Measurements from ENCODE around the gene CELF4. TPM values are rescaled to one million over a fixed set of nuclear protein-coding genes. Genes with fewer than 3 reads are reported as not detected.

The CELF4 gene
- total RNA-seq, 1 experiment from 2014 or later, result 0.11 TPM

DNA sequence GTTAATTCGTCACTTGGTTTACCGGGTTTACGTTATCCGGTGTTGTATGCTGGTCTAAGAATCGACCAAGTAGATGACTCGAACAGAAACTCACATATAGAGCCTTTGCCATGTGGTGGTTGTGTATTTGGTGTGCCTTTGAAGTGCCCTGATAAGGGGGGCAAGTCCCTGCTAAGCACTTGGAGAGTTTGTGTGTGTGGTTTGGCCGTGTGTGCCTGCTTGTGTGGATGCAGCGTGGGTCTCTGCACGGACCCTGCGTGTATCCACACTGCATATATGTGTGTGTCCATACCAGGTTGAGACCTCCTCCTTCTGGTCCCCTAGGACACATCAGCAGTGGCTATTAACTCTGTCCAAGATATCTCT is 2.4 kb upstream of the CELF4 start:
- CTCF ChIA-PET, result no interaction called here
- TF ChIP-seq, protein P1, sequence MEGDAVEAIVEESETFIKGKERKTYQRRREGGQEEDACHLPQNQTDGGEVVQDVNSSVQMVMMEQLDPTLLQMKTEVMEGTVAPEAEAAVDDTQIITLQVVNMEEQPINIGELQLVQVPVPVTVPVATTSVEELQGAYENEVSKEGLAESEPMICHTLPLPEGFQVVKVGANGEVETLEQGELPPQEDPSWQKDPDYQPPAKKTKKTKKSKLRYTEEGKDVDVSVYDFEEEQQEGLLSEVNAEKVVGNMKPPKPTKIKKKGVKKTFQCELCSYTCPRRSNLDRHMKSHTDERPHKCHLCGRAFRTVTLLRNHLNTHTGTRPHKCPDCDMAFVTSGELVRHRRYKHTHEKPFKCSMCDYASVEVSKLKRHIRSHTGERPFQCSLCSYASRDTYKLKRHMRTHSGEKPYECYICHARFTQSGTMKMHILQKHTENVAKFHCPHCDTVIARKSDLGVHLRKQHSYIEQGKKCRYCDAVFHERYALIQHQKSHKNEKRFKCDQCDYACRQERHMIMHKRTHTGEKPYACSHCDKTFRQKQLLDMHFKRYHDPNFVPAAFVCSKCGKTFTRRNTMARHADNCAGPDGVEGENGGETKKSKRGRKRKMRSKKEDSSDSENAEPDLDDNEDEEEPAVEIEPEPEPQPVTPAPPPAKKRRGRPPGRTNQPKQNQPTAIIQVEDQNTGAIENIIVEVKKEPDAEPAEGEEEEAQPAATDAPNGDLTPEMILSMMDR (IDR thresholded peaks at IDR 0.05; ENCODE audit: insufficient read depth in 1 of 2, low read depth in 1 of 2, low read length in 1 of 2, severe bottlenecking in 1 of 2, unreplicated experiment in 1 of 2), result no peak
- no peak for DNase-seq
- H3K36me3 ChIP-seq (ENCODE audit: control insufficient read depth, insufficient read depth, low read length), result no peaks in the 10 kb centered on the region
- no peaks in the 10 kb centered on the region for H3K4me1 ChIP-seq
- intact Hi-C loops (cut with micrococcal nuclease; ENCODE audit: unreplicated experiment), result no loop called here
- POLR2A ChIA-PET, result no interaction called here
- no peak overlapping the region for H3K4me3 Mint-ChIP-seq (ENCODE audit: unreplicated experiment)
- H3K27ac Mint-ChIP-seq (ENCODE audit: unreplicated experiment), result no peak overlapping the region
- no peaks in the 10 kb centered on the region for H3K9me3 Mint-ChIP-seq (ENCODE audit: unreplicated experiment)
- H3K9me3 ChIP-seq, result no peaks in the 10 kb centered on the region
- peaks cover 8% of the 10 kb centered on the region for H3K27me3 Mint-ChIP-seq (ENCODE audit: insufficient read depth, unreplicated experiment)
- no peaks in the 10 kb centered on the region for H3K27me3 ChIP-seq (replicated peaks; ENCODE audit: control insufficient read depth, insufficient read depth, low read length)
- no TSS peak for BruUV-seq (replicated peaks)
- H3K4me1 Mint-ChIP-seq (ENCODE audit: low read depth, unreplicated experiment), result no peaks in the 10 kb centered on the region
- no peaks in the 10 kb centered on the region for H3K36me3 Mint-ChIP-seq (ENCODE audit: insufficient read depth, unreplicated experiment)
- no peak overlapping the region for H3K4me3 ChIP-seq (ENCODE audit: low read depth, low read length)

DNA sequence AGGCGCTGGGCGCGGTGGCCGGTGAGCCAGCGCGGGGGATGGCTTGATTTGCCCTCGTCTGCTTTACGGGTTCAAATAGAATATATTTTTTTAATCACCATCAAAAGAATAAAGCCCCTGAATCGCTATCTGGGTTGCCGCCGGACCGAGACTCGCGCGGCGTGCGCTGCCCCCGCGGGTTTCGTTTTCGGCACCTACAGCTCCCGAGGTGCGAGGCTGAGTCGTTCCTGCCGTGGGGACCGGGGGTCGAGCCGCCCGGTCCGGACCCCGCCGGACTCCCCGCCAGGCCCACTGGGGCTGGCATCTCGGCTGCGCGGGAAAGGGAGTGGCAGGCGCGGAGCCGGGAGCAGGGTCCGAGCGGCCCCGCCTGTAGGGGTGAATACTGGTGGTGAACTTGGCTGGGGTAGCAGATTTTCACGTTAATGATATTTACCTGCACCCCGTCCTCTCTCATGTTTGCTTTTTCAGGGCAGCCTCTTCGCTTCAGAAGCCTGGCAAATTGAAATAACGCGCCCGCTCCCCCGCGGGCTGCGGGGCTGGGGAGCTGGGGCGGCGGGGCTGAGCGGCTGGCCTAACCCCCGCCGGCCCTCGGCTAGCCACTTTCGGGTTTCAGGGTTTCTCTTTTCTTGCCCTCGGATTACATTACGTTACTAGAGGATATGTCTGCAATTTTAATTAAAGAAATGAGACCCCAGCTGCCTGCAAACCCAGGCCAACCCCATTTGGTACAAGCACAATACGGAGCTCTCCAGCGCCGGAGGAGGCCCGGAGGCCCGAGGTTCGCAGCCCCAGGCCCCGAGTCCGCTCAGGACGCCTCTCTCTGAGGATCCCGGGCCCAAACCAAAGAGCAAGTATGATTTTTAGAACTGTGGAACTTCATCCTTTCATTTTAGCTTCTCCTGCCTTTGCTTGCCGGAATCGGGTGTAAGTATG is 1.7 kb upstream of the CELF4 start:
- Histone ChIP-seq H3K4me1 (no peaks in the 10 kb centered on the region), H3K27me3 (replicated peaks; ENCODE audit: control insufficient read depth, insufficient read depth, low read length) (no peaks in the 10 kb centered on the region), H3K36me3 (ENCODE audit: control insufficient read depth, insufficient read depth, low read length) (no peaks in the 10 kb centered on the region), H3K9me3 (no peaks in the 10 kb centered on the region), H3K4me3 (ENCODE audit: low read depth, low read length) (no peak overlapping the region)
- POLR2A ChIA-PET, result no interaction called here
- no peak overlapping the region for H3K4me3 Mint-ChIP-seq (ENCODE audit: unreplicated experiment)
- no peaks in the 10 kb centered on the region for H3K9me3 Mint-ChIP-seq (ENCODE audit: unreplicated experiment)
- H3K27me3 Mint-ChIP-seq (ENCODE audit: insufficient read depth, unreplicated experiment), result peaks cover 8% of the 10 kb centered on the region
- DNase-seq, result no peak
- TF ChIP-seq, protein P1 (IDR thresholded peaks at IDR 0.05; ENCODE audit: insufficient read depth in 1 of 2, low read depth in 1 of 2, low read length in 1 of 2, severe bottlenecking in 1 of 2, unreplicated experiment in 1 of 2), result no peak
- no peak overlapping the region for H3K27ac Mint-ChIP-seq (ENCODE audit: unreplicated experiment)
- intact Hi-C loops (cut with micrococcal nuclease; ENCODE audit: unreplicated experiment), result no loop called here
- BruUV-seq (replicated peaks), result no TSS peak
- H3K36me3 Mint-ChIP-seq (ENCODE audit: insufficient read depth, unreplicated experiment), result no peaks in the 10 kb centered on the region
- H3K4me1 Mint-ChIP-seq (ENCODE audit: low read depth, unreplicated experiment), result no peaks in the 10 kb centered on the region
- CTCF ChIA-PET, result no interaction called here

DNA sequence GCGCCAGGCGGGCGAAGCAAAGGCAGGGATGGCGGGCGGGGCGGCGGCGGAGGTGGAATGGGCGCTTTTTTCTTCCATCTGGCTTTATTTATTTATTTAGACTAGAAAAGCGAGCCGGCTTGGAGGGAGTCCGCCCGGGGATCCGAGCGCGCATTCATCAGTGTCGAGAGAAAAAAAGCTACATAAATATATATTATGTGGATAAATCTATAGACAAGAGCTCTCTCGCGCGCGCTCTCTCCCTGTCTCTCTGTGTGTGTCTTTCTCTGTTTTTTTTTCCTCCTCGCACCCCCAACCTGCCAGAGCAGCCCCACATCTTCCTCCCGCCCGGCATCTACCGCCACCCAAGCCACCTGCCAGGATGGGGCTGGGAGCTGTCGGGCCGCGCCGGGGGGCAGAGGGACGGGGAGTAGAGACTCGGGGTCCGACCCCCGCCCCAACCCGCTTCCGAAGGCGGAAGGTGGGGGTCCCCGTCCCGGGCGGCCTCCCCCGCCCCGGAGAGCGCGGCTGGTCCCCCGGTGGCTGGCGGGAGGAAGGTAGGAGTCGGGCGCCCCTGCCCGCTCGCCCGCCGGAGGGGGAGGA is 972 bp upstream of the CELF4 start:
- H3K4me1 ChIP-seq, result no peaks in the 10 kb centered on the region
- no peaks in the 10 kb centered on the region for H3K9me3 Mint-ChIP-seq (ENCODE audit: unreplicated experiment)
- no peak overlapping the region for H3K27ac Mint-ChIP-seq (ENCODE audit: unreplicated experiment)
- no peaks in the 10 kb centered on the region for H3K4me1 Mint-ChIP-seq (ENCODE audit: low read depth, unreplicated experiment)
- no peak overlapping the region for H3K4me3 Mint-ChIP-seq (ENCODE audit: unreplicated experiment)
- POLR2A ChIA-PET, result no interaction called here
- TF ChIP-seq, protein P1 (IDR thresholded peaks at IDR 0.05; ENCODE audit: insufficient read depth in 1 of 2, low read depth in 1 of 2, low read length in 1 of 2, severe bottlenecking in 1 of 2, unreplicated experiment in 1 of 2), result no peak
- BruUV-seq (replicated peaks), result no TSS peak
- H3K36me3 Mint-ChIP-seq (ENCODE audit: insufficient read depth, unreplicated experiment), result no peaks in the 10 kb centered on the region
- no peak for DNase-seq
- no peak overlapping the region for H3K4me3 ChIP-seq (ENCODE audit: low read depth, low read length)
- H3K27me3 ChIP-seq (replicated peaks; ENCODE audit: control insufficient read depth, insufficient read depth, low read length), result no peaks in the 10 kb centered on the region
- CTCF ChIA-PET, result no interaction called here
- no peaks in the 10 kb centered on the region for H3K9me3 ChIP-seq
- H3K27me3 Mint-ChIP-seq (ENCODE audit: insufficient read depth, unreplicated experiment), result peaks cover 10% of the 10 kb centered on the region
- no peaks in the 10 kb centered on the region for H3K36me3 ChIP-seq (ENCODE audit: control insufficient read depth, insufficient read depth, low read length)
- intact Hi-C loops (cut with micrococcal nuclease; ENCODE audit: unreplicated experiment), result no loop called here
